ENCODE measurements around the gene GLI2. TPM values are rescaled to one million over a fixed set of nuclear protein-coding genes. Genes with fewer than 3 reads are reported as not detected.

GLI2 gene
- total RNA-seq, 1 donor: 10.1 TPM

DNA sequence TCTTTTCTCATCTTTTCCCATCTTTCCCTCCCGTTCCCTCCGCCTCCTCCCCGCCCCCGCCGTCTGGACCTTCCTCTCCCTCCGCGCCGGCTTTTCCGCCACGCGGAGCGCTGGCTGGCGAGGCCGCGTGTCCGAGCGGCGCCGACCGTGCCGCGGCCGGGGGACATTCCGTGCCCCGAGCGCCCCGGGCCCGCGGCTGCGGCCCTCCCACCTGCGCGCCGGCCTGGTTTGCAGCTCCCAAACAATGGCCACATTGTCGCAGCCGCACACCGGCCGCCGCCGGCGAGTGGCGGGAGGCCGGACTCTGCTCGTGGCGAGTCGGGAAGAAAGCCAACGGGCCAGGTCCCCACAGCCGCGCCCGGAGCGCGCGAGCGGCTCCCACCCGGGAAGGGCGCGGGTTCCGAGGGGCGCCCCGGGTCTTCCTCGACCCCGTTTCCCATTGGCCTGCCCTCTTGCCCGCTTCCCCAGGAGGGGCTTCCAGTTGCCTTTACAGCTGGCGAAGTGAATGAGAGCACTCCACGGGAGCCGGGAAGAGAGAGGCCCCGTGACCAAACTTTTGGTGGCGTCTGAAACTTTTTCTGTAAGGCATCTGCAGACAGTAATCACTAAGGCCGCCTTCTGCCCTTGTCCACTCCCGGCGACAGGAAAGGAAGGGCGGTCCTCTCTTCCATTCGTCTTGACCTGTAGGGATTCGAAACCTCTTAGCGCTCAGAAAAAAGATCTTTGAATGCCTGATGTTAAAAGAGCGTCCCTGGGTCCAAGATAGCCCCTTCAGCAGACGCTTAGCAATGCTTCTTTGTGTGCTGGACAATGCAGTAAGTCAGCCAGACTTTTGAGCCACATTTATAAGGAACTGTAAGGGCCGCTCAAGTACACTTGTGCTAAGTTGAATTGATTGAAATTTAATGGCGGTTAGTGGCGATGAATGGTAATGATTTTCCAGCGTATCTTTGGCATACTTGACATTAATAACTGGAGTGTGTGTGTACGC lies 6.2 kb downstream of the GLI2 start:
- peaks cover 28% of the 10 kb centered on the region for H3K4me1 ChIP-seq (ENCODE audit: insufficient read depth, low read length)
- H3K79me2 ChIP-seq (ENCODE audit: insufficient read depth, low read length): peaks cover 94% of the 10 kb centered on the region
- H3K4me3 ChIP-seq (ENCODE audit: insufficient read depth, low read length): peak overlapping the region; percentile 70
- H3K9me3 ChIP-seq (ENCODE audit: low read depth, low read length): no peaks in the 10 kb centered on the region
- peak overlapping the region; percentile 67 for H2AFZ ChIP-seq (ENCODE audit: low read length)
- H3K36me3 ChIP-seq (ENCODE audit: insufficient read depth, low read length): no peaks in the 10 kb centered on the region
- TF ChIP-seq, protein P1, sequence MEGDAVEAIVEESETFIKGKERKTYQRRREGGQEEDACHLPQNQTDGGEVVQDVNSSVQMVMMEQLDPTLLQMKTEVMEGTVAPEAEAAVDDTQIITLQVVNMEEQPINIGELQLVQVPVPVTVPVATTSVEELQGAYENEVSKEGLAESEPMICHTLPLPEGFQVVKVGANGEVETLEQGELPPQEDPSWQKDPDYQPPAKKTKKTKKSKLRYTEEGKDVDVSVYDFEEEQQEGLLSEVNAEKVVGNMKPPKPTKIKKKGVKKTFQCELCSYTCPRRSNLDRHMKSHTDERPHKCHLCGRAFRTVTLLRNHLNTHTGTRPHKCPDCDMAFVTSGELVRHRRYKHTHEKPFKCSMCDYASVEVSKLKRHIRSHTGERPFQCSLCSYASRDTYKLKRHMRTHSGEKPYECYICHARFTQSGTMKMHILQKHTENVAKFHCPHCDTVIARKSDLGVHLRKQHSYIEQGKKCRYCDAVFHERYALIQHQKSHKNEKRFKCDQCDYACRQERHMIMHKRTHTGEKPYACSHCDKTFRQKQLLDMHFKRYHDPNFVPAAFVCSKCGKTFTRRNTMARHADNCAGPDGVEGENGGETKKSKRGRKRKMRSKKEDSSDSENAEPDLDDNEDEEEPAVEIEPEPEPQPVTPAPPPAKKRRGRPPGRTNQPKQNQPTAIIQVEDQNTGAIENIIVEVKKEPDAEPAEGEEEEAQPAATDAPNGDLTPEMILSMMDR (IDR thresholded peaks at IDR 0.05; ENCODE audit: extremely low read depth, low read depth, low read length): no peak
- H3K27ac ChIP-seq (ENCODE audit: low read depth, low read length): no peak overlapping the region
- no peaks in the 10 kb centered on the region for H3K27me3 ChIP-seq (ENCODE audit: insufficient read depth, low read length)
- H4K20me1 ChIP-seq (ENCODE audit: insufficient read depth, low read length): peaks cover 50% of the 10 kb centered on the region
- H3K4me2 ChIP-seq (ENCODE audit: insufficient read depth, low read length): peak overlapping the region; percentile 89
- peak; percentile 91 for DNase-seq (ENCODE audit: insufficient read length, low spot score, missing footprints)

DNA sequence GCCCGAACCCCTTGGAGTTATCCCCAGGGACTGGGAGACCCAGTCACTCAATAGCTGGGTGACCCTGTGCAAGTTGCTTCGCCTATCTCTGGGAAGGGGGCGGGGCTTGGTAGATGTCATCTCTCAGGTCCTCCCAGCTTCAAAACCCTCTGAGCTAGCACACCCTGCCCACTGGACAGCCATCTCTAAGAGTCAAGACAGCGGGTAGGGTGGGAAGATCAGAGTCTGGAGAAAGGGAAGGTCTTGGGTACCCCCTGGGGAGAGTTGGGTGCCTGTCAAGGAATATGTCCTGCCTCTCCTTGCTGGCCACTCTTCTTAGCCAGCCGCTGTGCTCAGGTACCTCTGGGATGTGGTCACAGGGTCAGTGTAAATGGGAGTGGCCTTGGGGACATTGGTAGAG lies 8.0 kb downstream of the GLI2 start:
- Histone ChIP-seq H2AFZ (ENCODE audit: low read length) (no peak overlapping the region), H3K9me3 (ENCODE audit: low read depth, low read length) (no peaks in the 10 kb centered on the region), H3K36me3 (ENCODE audit: insufficient read depth, low read length) (no peaks in the 10 kb centered on the region), H3K79me2 (ENCODE audit: insufficient read depth, low read length) (peaks cover 98% of the 10 kb centered on the region), H3K4me3 (ENCODE audit: insufficient read depth, low read length) (no peak overlapping the region), H3K4me1 (ENCODE audit: insufficient read depth, low read length) (peaks cover 18% of the 10 kb centered on the region), H3K27ac (ENCODE audit: low read depth, low read length) (no peak overlapping the region), H3K4me2 (ENCODE audit: insufficient read depth, low read length) (no peak overlapping the region), H3K27me3 (ENCODE audit: insufficient read depth, low read length) (no peaks in the 10 kb centered on the region), H4K20me1 (ENCODE audit: insufficient read depth, low read length) (peaks cover 52% of the 10 kb centered on the region)
- TF ChIP-seq, protein P1 (IDR thresholded peaks at IDR 0.05; ENCODE audit: extremely low read depth, low read depth, low read length): no peak
- DNase-seq (ENCODE audit: insufficient read length, low spot score, missing footprints): no peak

DNA sequence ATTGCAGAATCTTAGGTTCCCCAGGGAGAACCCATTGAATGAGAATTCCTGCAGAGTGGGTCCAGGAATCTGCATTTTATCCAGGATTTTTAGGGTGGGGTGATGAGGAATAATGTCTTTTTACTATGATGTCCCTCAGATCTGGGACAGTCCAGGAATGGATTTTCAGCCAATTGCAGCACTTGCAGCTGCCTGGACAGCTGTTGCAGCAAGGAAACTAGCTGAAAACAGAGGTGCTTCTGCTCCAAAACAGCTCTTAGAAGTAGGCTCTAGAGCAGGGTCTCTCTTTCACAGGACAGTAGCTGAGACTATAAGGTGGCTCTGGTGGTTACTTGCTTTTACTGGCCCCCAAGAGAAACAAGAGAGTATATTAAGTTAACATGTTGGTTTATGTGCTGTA lies 9.1 kb downstream of the GLI2 start:
- no peak overlapping the region for H3K4me3 ChIP-seq (ENCODE audit: insufficient read depth, low read length)
- no peaks in the 10 kb centered on the region for H3K36me3 ChIP-seq (ENCODE audit: insufficient read depth, low read length)
- peaks cover 96% of the 10 kb centered on the region for H3K79me2 ChIP-seq (ENCODE audit: insufficient read depth, low read length)
- peaks cover 23% of the 10 kb centered on the region for H3K4me1 ChIP-seq (ENCODE audit: insufficient read depth, low read length)
- no peak overlapping the region for H3K4me2 ChIP-seq (ENCODE audit: insufficient read depth, low read length)
- H3K9me3 ChIP-seq (ENCODE audit: low read depth, low read length): no peaks in the 10 kb centered on the region
- no peak overlapping the region for H2AFZ ChIP-seq (ENCODE audit: low read length)
- peaks cover 51% of the 10 kb centered on the region for H4K20me1 ChIP-seq (ENCODE audit: insufficient read depth, low read length)
- H3K27me3 ChIP-seq (ENCODE audit: insufficient read depth, low read length): no peaks in the 10 kb centered on the region
- DNase-seq (ENCODE audit: insufficient read length, low spot score, missing footprints): peak; percentile 32
- TF ChIP-seq, protein P1 (IDR thresholded peaks at IDR 0.05; ENCODE audit: extremely low read depth, low read depth, low read length): no peak
- no peak overlapping the region for H3K27ac ChIP-seq (ENCODE audit: low read depth, low read length)

DNA sequence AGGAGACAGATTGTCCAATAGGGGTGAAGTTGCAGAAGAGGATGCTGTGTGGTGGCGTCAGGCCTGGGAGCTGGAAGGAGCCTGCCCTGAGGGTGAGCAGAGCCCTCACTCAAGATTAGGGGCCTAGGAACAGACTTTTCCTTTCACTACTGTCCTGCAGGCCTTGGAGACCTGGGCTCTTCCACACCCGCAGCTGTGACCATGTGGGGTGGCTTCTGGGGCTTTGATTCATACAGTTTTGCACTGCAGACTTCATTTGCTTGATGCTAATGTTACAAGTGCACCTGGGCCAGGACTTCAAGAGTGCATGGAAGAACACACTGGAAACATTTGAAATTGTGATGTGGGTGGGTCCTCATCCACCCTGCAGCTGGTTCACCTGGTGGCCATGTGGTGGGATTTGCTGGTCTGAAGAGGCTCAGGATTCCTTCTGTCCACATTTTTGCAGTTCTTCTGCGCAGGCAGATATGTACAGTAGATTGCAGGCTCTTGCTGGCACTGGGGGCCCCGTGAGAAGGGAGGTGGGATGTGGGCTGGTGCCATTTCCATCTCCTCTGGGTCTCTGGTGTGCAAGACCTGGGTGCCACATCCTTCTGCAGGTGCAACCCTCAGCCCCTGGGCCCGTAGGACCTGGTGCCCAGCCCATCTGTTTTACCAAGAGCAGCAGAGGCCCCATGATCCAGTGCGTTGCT lies 9.9 kb downstream of the GLI2 start:
- no peak for DNase-seq (ENCODE audit: insufficient read length, low spot score, missing footprints)
- Histone ChIP-seq H3K27me3 (ENCODE audit: insufficient read depth, low read length) (no peaks in the 10 kb centered on the region), H3K79me2 (ENCODE audit: insufficient read depth, low read length) (peaks cover 96% of the 10 kb centered on the region), H3K9me3 (ENCODE audit: low read depth, low read length) (no peaks in the 10 kb centered on the region), H3K4me1 (ENCODE audit: insufficient read depth, low read length) (peaks cover 27% of the 10 kb centered on the region), H3K36me3 (ENCODE audit: insufficient read depth, low read length) (no peaks in the 10 kb centered on the region), H3K27ac (ENCODE audit: low read depth, low read length) (no peak overlapping the region), H2AFZ (ENCODE audit: low read length) (no peak overlapping the region), H3K4me2 (ENCODE audit: insufficient read depth, low read length) (no peak overlapping the region), H4K20me1 (ENCODE audit: insufficient read depth, low read length) (peaks cover 58% of the 10 kb centered on the region), H3K4me3 (ENCODE audit: insufficient read depth, low read length) (no peak overlapping the region)
- TF ChIP-seq, protein P1 (IDR thresholded peaks at IDR 0.05; ENCODE audit: extremely low read depth, low read depth, low read length): no peak
